ENCODE results near the gene DDX23.

GRCh38 chr12:48795550-48796455 lies 56.2 kb downstream of the DDX23 start:
- TF ChIP-seq EZH2 (IDR thresholded peaks at IDR 0.05; ENCODE audit: low read length), result no peak
- TF ChIP-seq CTCF (optimal IDR thresholded peaks at IDR 0.05 in 1 of 3, IDR thresholded peaks at IDR 0.05 in 1 of 3, conservative IDR thresholded peaks at IDR 0.05 in 1 of 3; ENCODE audit: extremely low read depth in 1 of 3, insufficient read depth in 2 of 3, low read length in 3 of 3), result peak; percentile 83 to 99 (median 94)
